ENCODE data around the gene SPIC. TPM values are rescaled to one million over a fixed set of nuclear protein-coding genes. Genes with fewer than 3 reads are reported as not detected.

The SPIC gene
- total RNA-seq, 3 donors from 2014 or later (not counting 1 experiment from before 2014, with no cell fraction given), result 0.24 TPM; not detected in 2

DNA sequence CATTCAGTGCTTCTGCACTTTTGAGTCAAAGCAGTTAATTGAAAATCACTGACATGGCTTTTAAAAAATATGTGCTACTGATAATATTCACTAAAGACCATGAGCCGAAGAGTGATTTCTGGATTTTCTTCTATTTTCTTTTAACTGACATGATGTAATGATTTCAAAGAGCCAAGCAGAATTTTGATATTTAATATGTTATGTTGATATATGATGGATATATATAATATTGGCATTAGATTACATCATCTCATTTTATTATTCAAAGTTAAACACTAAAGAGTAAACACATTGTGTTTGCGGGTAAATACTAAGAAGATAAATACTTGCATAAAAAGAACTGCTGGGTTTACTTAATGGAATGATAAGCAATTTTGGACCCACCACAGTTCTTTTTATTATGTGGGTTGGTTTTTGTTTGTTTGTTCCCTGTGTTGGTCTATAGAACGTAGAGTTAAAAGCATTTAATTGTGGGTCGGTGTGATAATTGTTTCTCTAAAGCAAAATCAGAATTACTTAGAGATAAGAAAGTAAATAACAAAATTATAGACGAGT lies 692 bp downstream of the SPIC start:
- Mint-ChIP-seq H3K36me3 (no peaks in the 10 kb centered on the region), H3K4me3 (no peak overlapping the region), H3K4me1 (no peaks in the 10 kb centered on the region), H3K27ac (no peak overlapping the region), H3K27me3 (ENCODE audit: low read depth in 2 of 2) (peaks cover 2 to 11% of the 10 kb centered on the region in 2 donors), H3K9me3 (no peaks in the 10 kb centered on the region)
- Histone ChIP-seq H3K9me3 (ENCODE audit: control insufficient read depth, insufficient read depth, low read length) (no peaks in the 10 kb centered on the region), H3K27me3 (ENCODE audit: control insufficient read depth, insufficient read depth, low read length) (no peaks in the 10 kb centered on the region), H3K4me3 (ENCODE audit: low read length) (no peak overlapping the region), H3K27ac (ENCODE audit: low read length) (no peak overlapping the region), H3K4me1 (ENCODE audit: control insufficient read depth, insufficient read depth, low read length) (no peaks in the 10 kb centered on the region), H3K36me3 (ENCODE audit: control insufficient read depth, insufficient read depth, low read length) (no peaks in the 10 kb centered on the region)
- WGBS (ENCODE audit: insufficient coverage), result 100% methylated on average over 1 of the region's 5 CpGs
- intact Hi-C loops (cut with micrococcal nuclease), result no loop called here
- TF ChIP-seq CTCF (IDR thresholded peaks at IDR 0.05), result no peak
- DNase-seq (no peak), ATAC-seq (no peak)

- no peaks in the 10 kb centered on the region for H3K36me3 Mint-ChIP-seq
- Histone ChIP-seq H3K4me1 (ENCODE audit: control insufficient read depth, insufficient read depth, low read length) (no peaks in the 10 kb centered on the region), H3K9me3 (ENCODE audit: control insufficient read depth, insufficient read depth, low read length) (no peaks in the 10 kb centered on the region), H3K36me3 (ENCODE audit: control insufficient read depth, insufficient read depth, low read length) (no peaks in the 10 kb centered on the region), H3K27me3 (ENCODE audit: control insufficient read depth, insufficient read depth, low read length) (no peaks in the 10 kb centered on the region), H3K27ac (ENCODE audit: low read length) (no peak overlapping the region), H3K4me3 (ENCODE audit: low read length) (no peak overlapping the region)
- DNase-seq (no peak), ATAC-seq (no peak)
- intact Hi-C loops (cut with micrococcal nuclease), result no loop called here
- H3K9me3 Mint-ChIP-seq, result no peaks in the 10 kb centered on the region
- H3K27me3 Mint-ChIP-seq (ENCODE audit: low read depth in 2 of 2), result peaks cover 0 to 6% of the 10 kb centered on the region in 2 donors
- H3K27ac Mint-ChIP-seq, result no peak overlapping the region
- H3K4me1 Mint-ChIP-seq, result no peaks in the 10 kb centered on the region
- TF ChIP-seq CTCF (IDR thresholded peaks at IDR 0.05), result no peak
- WGBS (ENCODE audit: insufficient coverage), result 80% methylated on average over 1 of the region's 1 CpG
- H3K4me3 Mint-ChIP-seq, result no peak overlapping the region
These were observed 5.7 kb downstream of the SPIC start for GRCh38 chr12:101480849-101481248.

DNA sequence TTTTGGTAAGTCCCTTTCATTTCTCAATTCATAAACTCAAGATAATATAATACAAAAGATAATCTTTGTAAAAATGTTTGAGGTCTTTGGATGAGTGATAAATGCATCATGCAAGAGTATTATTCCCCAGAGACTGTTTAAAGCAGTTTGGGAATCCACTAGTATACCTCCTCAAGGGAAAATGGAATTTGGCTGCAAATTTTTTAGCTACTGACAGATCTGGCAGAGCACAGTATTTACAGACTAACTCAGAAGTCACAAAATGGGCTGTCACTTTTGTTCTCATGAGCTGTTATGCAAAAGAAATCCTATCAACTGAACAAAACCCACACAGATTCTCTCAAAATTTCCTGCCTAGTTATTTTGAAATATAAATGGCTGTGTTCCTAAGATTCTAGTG lies 9.9 kb downstream of the SPIC start:
- peaks cover 8 to 21% of the 10 kb centered on the region in 2 donors for H3K27me3 Mint-ChIP-seq (ENCODE audit: low read depth in 2 of 2)
- DNase-seq, result no peak
- H3K36me3 Mint-ChIP-seq, result no peaks in the 10 kb centered on the region
- no peak for ATAC-seq
- no peak overlapping the region for H3K4me3 ChIP-seq (ENCODE audit: low read length)
- no peak for TF ChIP-seq CTCF (IDR thresholded peaks at IDR 0.05)
- no peaks in the 10 kb centered on the region for H3K36me3 ChIP-seq (ENCODE audit: control insufficient read depth, insufficient read depth, low read length)
- intact Hi-C loops (cut with micrococcal nuclease), result no loop called here
- H3K27me3 ChIP-seq (ENCODE audit: control insufficient read depth, insufficient read depth, low read length), result no peaks in the 10 kb centered on the region
- H3K27ac ChIP-seq (ENCODE audit: low read length), result no peak overlapping the region
- H3K27ac Mint-ChIP-seq, result no peak overlapping the region
- H3K4me3 Mint-ChIP-seq, result no peak overlapping the region
- H3K4me1 ChIP-seq (ENCODE audit: control insufficient read depth, insufficient read depth, low read length), result no peaks in the 10 kb centered on the region
- H3K4me1 Mint-ChIP-seq, result no peaks in the 10 kb centered on the region
- no peaks in the 10 kb centered on the region for H3K9me3 ChIP-seq (ENCODE audit: control insufficient read depth, insufficient read depth, low read length)
- no peaks in the 10 kb centered on the region for H3K9me3 Mint-ChIP-seq

GRCh38 chr12:101488469-101488868 lies 13.3 kb downstream of the SPIC start:
- H3K27ac ChIP-seq (ENCODE audit: low read length), result no peak overlapping the region
- H3K36me3 ChIP-seq (ENCODE audit: control insufficient read depth, insufficient read depth, low read length), result no peaks in the 10 kb centered on the region
- H3K36me3 Mint-ChIP-seq, result no peaks in the 10 kb centered on the region
- H3K27me3 Mint-ChIP-seq (ENCODE audit: low read depth in 2 of 2), result peaks cover 10 to 21% of the 10 kb centered on the region in 2 donors
- no peaks in the 10 kb centered on the region for H3K4me1 ChIP-seq (ENCODE audit: control insufficient read depth, insufficient read depth, low read length)
- no peak overlapping the region for H3K4me3 Mint-ChIP-seq
- WGBS (ENCODE audit: insufficient coverage), result 67% methylated on average over 1 of the region's 2 CpGs
- intact Hi-C loops (cut with micrococcal nuclease), result no loop called here
- DNase-seq (no peak), ATAC-seq (no peak)
- no peak overlapping the region for H3K27ac Mint-ChIP-seq
- H3K9me3 ChIP-seq (ENCODE audit: control insufficient read depth, insufficient read depth, low read length), result no peaks in the 10 kb centered on the region
- no peaks in the 10 kb centered on the region for H3K9me3 Mint-ChIP-seq
- peaks cover 4% of the 10 kb centered on the region for H3K27me3 ChIP-seq (ENCODE audit: control insufficient read depth, insufficient read depth, low read length)
- H3K4me3 ChIP-seq (ENCODE audit: low read length), result no peak overlapping the region
- no peak for TF ChIP-seq CTCF (IDR thresholded peaks at IDR 0.05)
- H3K4me1 Mint-ChIP-seq, result no peaks in the 10 kb centered on the region
